ENCODE measurements around the gene IARS1. TPM values are rescaled to one million over a fixed set of nuclear protein-coding genes. Genes with fewer than 3 reads are reported as not detected.
A peak's percentile ranks its signal among the peaks of the same experiment; 100 is the strongest.

Gene IARS1
- total RNA-seq, 3 donors from 2014 or later (not counting 1 experiment from before 2014, with no cell fraction given), result 50.8 to 70.8 (median 66.2) TPM

- Histone ChIP-seq H3K9me3 (ENCODE audit: control insufficient read depth, insufficient read depth, low read length) (no peaks in the 10 kb centered on the region), H3K36me3 (ENCODE audit: control insufficient read depth, insufficient read depth, low read length) (peaks cover 66% of the 10 kb centered on the region), H3K4me3 (ENCODE audit: low read length) (no peak overlapping the region), H3K27me3 (ENCODE audit: control insufficient read depth, insufficient read depth, low read length) (no peaks in the 10 kb centered on the region), H3K27ac (ENCODE audit: low read length) (no peak overlapping the region), H3K4me1 (ENCODE audit: control insufficient read depth, insufficient read depth, low read length) (peaks cover 6% of the 10 kb centered on the region)
- no peak for TF ChIP-seq CTCF (IDR thresholded peaks at IDR 0.05)
- 86% methylated on average over 1 of the region's 1 CpG for WGBS (ENCODE audit: insufficient coverage)
- Mint-ChIP-seq H3K9me3 (no peaks in the 10 kb centered on the region), H3K36me3 (peaks cover 9% of the 10 kb centered on the region), H3K27me3 (ENCODE audit: low read depth in 2 of 2) (no peaks in the 10 kb centered on the region), H3K4me1 (peaks cover 6 to 18% of the 10 kb centered on the region in 2 donors), H3K4me3 (no peak overlapping the region), H3K27ac (no peak overlapping the region)
- DNase-seq (no peak), ATAC-seq (no peak)
- intact Hi-C loops (cut with micrococcal nuclease), result no loop called here
Measured at GRCh38 chr9:92299116-92299515, 5.6 kb upstream of the IARS1 start.

GRCh38 chr9:92298036-92298435, 4.5 kb upstream of the IARS1 start:
- H3K4me1 ChIP-seq (ENCODE audit: control insufficient read depth, insufficient read depth, low read length), result peaks cover 7% of the 10 kb centered on the region
- no peak overlapping the region for H3K4me3 ChIP-seq (ENCODE audit: low read length)
- H3K27ac ChIP-seq (ENCODE audit: low read length), result peak overlapping the region; percentile 54
- no peak for TF ChIP-seq CTCF (IDR thresholded peaks at IDR 0.05)
- H3K36me3 ChIP-seq (ENCODE audit: control insufficient read depth, insufficient read depth, low read length), result peaks cover 56% of the 10 kb centered on the region
- H3K4me1 Mint-ChIP-seq, result peaks cover 16 to 28% of the 10 kb centered on the region in 2 donors
- no peaks in the 10 kb centered on the region for H3K27me3 ChIP-seq (ENCODE audit: control insufficient read depth, insufficient read depth, low read length)
- peaks cover 7% of the 10 kb centered on the region for H3K36me3 Mint-ChIP-seq
- ATAC-seq, result no peak
- H3K27ac Mint-ChIP-seq, result peak overlapping the region; percentile 72 to 77
- no peaks in the 10 kb centered on the region for H3K9me3 Mint-ChIP-seq
- WGBS (ENCODE audit: insufficient coverage), result no CpG with 5 or more reads among the region's 3 CpGs
- peak overlapping the region; percentile 45 for H3K4me3 Mint-ChIP-seq
- H3K27me3 Mint-ChIP-seq (ENCODE audit: low read depth in 2 of 2), result no peaks in the 10 kb centered on the region
- no peak for DNase-seq
- H3K9me3 ChIP-seq (ENCODE audit: control insufficient read depth, insufficient read depth, low read length), result no peaks in the 10 kb centered on the region
- intact Hi-C loops (cut with micrococcal nuclease), result no loop called here

- peak in 1 of 2 donors; percentile 22 for DNase-seq
- Mint-ChIP-seq H3K4me1 (peaks cover 20 to 28% of the 10 kb centered on the region in 2 donors), H3K27ac (peak overlapping the region; percentile 72 to 77), H3K27me3 (ENCODE audit: low read depth in 2 of 2) (no peaks in the 10 kb centered on the region), H3K9me3 (no peaks in the 10 kb centered on the region), H3K4me3 (peak overlapping the region; percentile 45), H3K36me3 (peaks cover 3% of the 10 kb centered on the region)
- Histone ChIP-seq H3K4me3 (ENCODE audit: low read length) (no peak overlapping the region), H3K27me3 (ENCODE audit: control insufficient read depth, insufficient read depth, low read length) (no peaks in the 10 kb centered on the region), H3K36me3 (ENCODE audit: control insufficient read depth, insufficient read depth, low read length) (peaks cover 51% of the 10 kb centered on the region), H3K27ac (ENCODE audit: low read length) (peak overlapping the region; percentile 54), H3K9me3 (ENCODE audit: control insufficient read depth, insufficient read depth, low read length) (no peaks in the 10 kb centered on the region), H3K4me1 (ENCODE audit: control insufficient read depth, insufficient read depth, low read length) (peaks cover 7% of the 10 kb centered on the region)
- WGBS (ENCODE audit: insufficient coverage), result 59% methylated on average over 3 of the region's 3 CpGs
- no peak for ATAC-seq
- intact Hi-C loops (cut with micrococcal nuclease), result no loop called here
- TF ChIP-seq CTCF (IDR thresholded peaks at IDR 0.05), result no peak
Measured at GRCh38 chr9:92297611-92298010, 4.1 kb upstream of the IARS1 start.

GRCh38 chr9:92295827-92296258, 2.3 kb upstream of the IARS1 start:
- Mint-ChIP-seq H3K27ac (peak overlapping the region; percentile 97 to 98), H3K4me3 (peak overlapping the region; percentile 45), H3K27me3 (ENCODE audit: low read depth in 2 of 2) (no peaks in the 10 kb centered on the region), H3K9me3 (no peaks in the 10 kb centered on the region), H3K4me1 (peaks cover 35 to 40% of the 10 kb centered on the region in 2 donors), H3K36me3 (no peaks in the 10 kb centered on the region)
- WGBS (ENCODE audit: insufficient coverage), result 37% methylated on average over 4 of the region's 4 CpGs
- Histone ChIP-seq H3K27ac (ENCODE audit: low read length) (no peak overlapping the region), H3K4me3 (ENCODE audit: low read length) (no peak overlapping the region), H3K27me3 (ENCODE audit: control insufficient read depth, insufficient read depth, low read length) (no peaks in the 10 kb centered on the region), H3K9me3 (ENCODE audit: control insufficient read depth, insufficient read depth, low read length) (no peaks in the 10 kb centered on the region), H3K36me3 (ENCODE audit: control insufficient read depth, insufficient read depth, low read length) (peaks cover 34% of the 10 kb centered on the region), H3K4me1 (ENCODE audit: control insufficient read depth, insufficient read depth, low read length) (peaks cover 16% of the 10 kb centered on the region)
- intact Hi-C loops (cut with micrococcal nuclease), result no loop called here
- ATAC-seq (no peak), DNase-seq (no peak)
- no peak for TF ChIP-seq CTCF (IDR thresholded peaks at IDR 0.05)

Data from natural killer cell (primary cell).